H1 (cell line): ENCODE measurements around the gene FHL5. TPM values are rescaled to one million over a fixed set of nuclear protein-coding genes. Genes with fewer than 3 reads are reported as not detected.

Source experiments
- CTCF ChIA-PET: fragments of 300-600 bp; sonication (Branson Sonifier 250); formaldehyde crosslinking; loops from one replicate; lab custom pipeline; 2021; ENCODE audit not compliant: partially characterized antibody; lab: Charles Lee
- POLR2A ChIA-PET: fragments of 300-600 bp; sonication (Branson Sonifier 250); formaldehyde crosslinking; loops from one replicate; lab custom pipeline; 2021; ENCODE audit warnings: inconsistent platforms; ENCODE audit not compliant: partially characterized antibody; lab: Charles Lee
- DNase-seq, 2 experiments: peaks; one replicate each; pipeline versions ENCODE4 v3.0.0 to v3.0.0-alpha.2; 2010 to 2022; ENCODE audit warnings: low spot score in 2 of 2, low read depth in 1 of 2, mixed read lengths in 1 of 2
- FAIRE-seq: peaks from 2 replicates; lab custom pipeline; 2011; peaks lifted over from hg19 to GRCh38; lab: Jason Lieb, UNC
- H2AFZ ChIP-seq: 2 replicates; pipeline ENCODE4 v1.8.1; 2012; ENCODE audit warnings: low read length, inconsistent platforms
- H2AK5ac ChIP-seq: 2 replicates; pipeline ENCODE4 v1.6.1; 2013; ENCODE audit warnings: low read depth, low read length
- H2BK120ac ChIP-seq: replicated peaks from 2 replicates; pipeline ENCODE3; 2013; ENCODE audit warnings: low read depth, low read length, inconsistent platforms
- H2BK12ac ChIP-seq: 2 replicates; pipeline ENCODE4 v1.6.1; 2013; ENCODE audit warnings: low read depth, low read length
- H2BK15ac ChIP-seq: 2 replicates; pipeline ENCODE4 v1.6.1; 2013; ENCODE audit warnings: low read length
- H2BK20ac ChIP-seq: 2 replicates; pipeline ENCODE4 v1.6.1; 2013; ENCODE audit warnings: low read length
- H2BK5ac ChIP-seq: 2 replicates; pipeline ENCODE4 v1.6.1; 2013; ENCODE audit warnings: low read depth, low read length
- H3K14ac ChIP-seq: 2 replicates; pipeline ENCODE4 v1.6.1; 2013; ENCODE audit warnings: inconsistent platforms; ENCODE audit not compliant: insufficient read length
- H3K18ac ChIP-seq: 2 replicates; pipeline ENCODE4 v1.6.1; 2013; ENCODE audit warnings: low read length; ENCODE audit errors: extremely low read depth
- H3K23ac ChIP-seq: 2 replicates; pipeline ENCODE4 v1.6.1; 2013; ENCODE audit warnings: inconsistent platforms; ENCODE audit not compliant: insufficient read length
- H3K23me2 ChIP-seq: 2 replicates; pipeline ENCODE4 v1.6.1; 2013; ENCODE audit warnings: low read depth, low read length
- H3K27ac ChIP-seq: 2 replicates; pipeline ENCODE4 v1.6.1; 2011; ENCODE audit warnings: low read depth, low read length, inconsistent platforms
- H3K27me3 ChIP-seq, 4 experiments: replicated peaks in 1 of 4; 1 replicate in 1 of 4; 2 replicates in 3 of 4; pipeline versions ENCODE4 v1.6.1 to v1.8.1; 2011 to 2013; ENCODE audit warnings: low read length in 3 of 4, mild to moderate bottlenecking in 3 of 4, inconsistent platforms in 2 of 4, mixed read lengths in 2 of 4, moderate library complexity in 1 of 4; ENCODE audit not compliant: control insufficient read depth in 3 of 4, insufficient read depth in 3 of 4; ENCODE audit errors: extremely low read depth in 1 of 4
- H3K36me3 ChIP-seq, 4 experiments: 2 replicates each; pipeline versions ENCODE4 v1.6.1 to v1.8.1; 2011 to 2013; ENCODE audit warnings: mild to moderate bottlenecking in 4 of 4, low read length in 3 of 4, moderate library complexity in 2 of 4, control low read depth in 1 of 4, inconsistent platforms in 1 of 4; ENCODE audit not compliant: insufficient read depth in 4 of 4, control insufficient read depth in 2 of 4
- H3K4ac ChIP-seq: replicated peaks from 2 replicates; pipeline ENCODE3; 2013; ENCODE audit warnings: low read length, low read depth, mixed read lengths, inconsistent platforms; ENCODE audit not compliant: insufficient read length
- H3K4me1 ChIP-seq, 4 experiments: replicated peaks in 1 of 4; 1 replicate in 1 of 4; 2 replicates in 3 of 4; pipeline versions ENCODE4 v1.6.1 to v1.8.1; 2011 to 2013; ENCODE audit warnings: low read length in 3 of 4, inconsistent platforms in 2 of 4, mixed read lengths in 1 of 4; ENCODE audit not compliant: insufficient read depth in 4 of 4, control insufficient read depth in 3 of 4
- H3K4me2 ChIP-seq, 2 experiments: 2 replicates each; pipeline versions ENCODE4 v1.6.1 to v1.8.1; 2011 to 2013; ENCODE audit warnings: low read depth in 2 of 2, low read length in 2 of 2, control low read depth in 1 of 2, inconsistent platforms in 1 of 2, mild to moderate bottlenecking in 1 of 2; ENCODE audit not compliant: insufficient read depth in 1 of 2
- H3K4me3 ChIP-seq, 4 experiments: fragments of 200-600, 300-600 bp in 1 of 4; sonication (generic), shearing (Covaris generic), sonication (Bioruptor Twin) in 1 of 4; 2 replicates each; pipeline versions ENCODE4 v1.5.1 to v1.8.1; 2011 to 2016; ENCODE audit warnings: low read length in 4 of 4, low read depth in 3 of 4, control low read depth in 2 of 4, inconsistent platforms in 2 of 4, mild to moderate bottlenecking in 2 of 4, mixed read lengths in 1 of 4, moderate library complexity in 1 of 4; ENCODE audit not compliant: insufficient read depth in 2 of 4; ENCODE audit errors: extremely low read depth in 1 of 4
- H3K56ac ChIP-seq: replicated peaks from 2 replicates; pipeline ENCODE3; 2013; ENCODE audit warnings: low read depth, mild to moderate bottlenecking, mixed read lengths, low read length, inconsistent platforms; ENCODE audit not compliant: insufficient read length
- H3K79me1 ChIP-seq: 2 replicates; pipeline ENCODE4 v1.6.1; 2013; ENCODE audit warnings: low read depth, low read length, control low read depth
- H3K79me2 ChIP-seq, 2 experiments: 2 replicates each; pipeline versions ENCODE4 v1.6.1 to v1.8.1; 2012 to 2013; ENCODE audit warnings: low read length in 2 of 2, mild to moderate bottlenecking in 2 of 2, inconsistent platforms in 1 of 2; ENCODE audit not compliant: insufficient read depth in 2 of 2, control insufficient read depth in 1 of 2
- H3K9ac ChIP-seq, 4 experiments: replicated peaks in 1 of 4; 1 replicate in 1 of 4; 2 replicates in 3 of 4; pipeline versions ENCODE4 v1.6.1 to v1.8.1; 2011 to 2013; ENCODE audit warnings: low read depth in 3 of 4, low read length in 3 of 4, control low read depth in 2 of 4, mild to moderate bottlenecking in 2 of 4, moderate library complexity in 2 of 4, inconsistent platforms in 1 of 4; ENCODE audit errors: extremely low read depth in 1 of 4
- H3K9me3 ChIP-seq, 2 experiments: 2 replicates each; pipeline versions ENCODE4 v1.6.1 to v1.8.1; 2012 to 2013; ENCODE audit warnings: mild to moderate bottlenecking in 2 of 2, moderate library complexity in 2 of 2, control low read depth in 1 of 2, inconsistent platforms in 1 of 2, low read depth in 1 of 2, low read length in 1 of 2, mixed read lengths in 1 of 2; ENCODE audit not compliant: insufficient read depth in 2 of 2
- H4K20me1 ChIP-seq, 2 experiments: replicated peaks in 1 of 2; 2 replicates each; pipeline versions ENCODE3 to v1.8.1; 2011 to 2013; ENCODE audit warnings: inconsistent platforms in 2 of 2, low read length in 2 of 2, mild to moderate bottlenecking in 1 of 2; ENCODE audit not compliant: insufficient read depth in 2 of 2, control insufficient read depth in 1 of 2
- H4K5ac ChIP-seq: 2 replicates; pipeline ENCODE4 v1.6.1; 2013; ENCODE audit warnings: low read length, low read depth, mixed read lengths, inconsistent platforms; ENCODE audit not compliant: insufficient read length
- H4K8ac ChIP-seq: 2 replicates; pipeline ENCODE4 v1.8.0; 2013; ENCODE audit warnings: mild to moderate bottlenecking, moderate library complexity, low read length, inconsistent platforms; ENCODE audit not compliant: insufficient read depth; ENCODE audit errors: extremely low read depth
- H4K91ac ChIP-seq: replicated peaks from 2 replicates; pipeline ENCODE3; 2013; ENCODE audit warnings: low read length, mixed read lengths, inconsistent platforms; ENCODE audit not compliant: insufficient read length
- ASH2L ChIP-seq: fragments of 200-600, 300-600 bp; sonication (generic); IDR thresholded peaks from one replicate; pipeline ENCODE4 v1.7.1; 2017; ENCODE audit warnings: low read length
- CEBPB ChIP-seq: IDR thresholded peaks from 2 replicates; pipeline ENCODE4 v1.6.1; 2012; ENCODE audit warnings: low read depth, low read length
- CTBP2 ChIP-seq: IDR thresholded peaks from 2 replicates; pipeline ENCODE4 v1.7.0; 2011; ENCODE audit warnings: borderline replicate concordance, mild to moderate bottlenecking, moderate library complexity, mixed read lengths, low read length; ENCODE audit not compliant: insufficient read depth, insufficient read length
- EZH2 ChIP-seq: fragments of 200-600 bp; sonication (generic); IDR thresholded peaks from 2 replicates; pipeline ENCODE4 v1.7.1; 2012; ENCODE audit warnings: low read depth, mild to moderate bottlenecking, moderate library complexity, low read length, inconsistent platforms; ENCODE audit not compliant: severe bottlenecking
- JUN ChIP-seq: IDR thresholded peaks from 2 replicates; pipeline ENCODE4 v1.6.1; 2011; ENCODE audit warnings: low read depth, mild to moderate bottlenecking, improper control_type of control experiment, low read length
- JUND ChIP-seq: IDR thresholded peaks from 2 replicates; pipeline ENCODE4 v1.6.1; 2011; ENCODE audit warnings: mild to moderate bottlenecking, improper control_type of control experiment, low read length
- KDM5A ChIP-seq: fragments of 200-600 bp; IDR thresholded peaks from 2 replicates; pipeline ENCODE4 v1.7.1; 2012; ENCODE audit warnings: mild to moderate bottlenecking, low read length, inconsistent platforms, mixed read lengths
- POLR2A ChIP-seq, 2 experiments: IDR thresholded peaks; 1 replicate in 1 of 2; 2 replicates in 1 of 2; pipeline ENCODE4 v1.6.1; 2011; ENCODE audit warnings: low read depth in 2 of 2, low read length in 2 of 2, mild to moderate bottlenecking in 2 of 2; ENCODE audit errors: control extremely low read depth in 1 of 2
- RXRA ChIP-seq: IDR thresholded peaks from 2 replicates; pipeline ENCODE4 v1.6.1; 2011; ENCODE audit warnings: low read depth, mild to moderate bottlenecking, low read length, moderate library complexity; ENCODE audit not compliant: insufficient read depth
- SAP30 ChIP-seq: fragments of 300-600 bp; sonication (generic); IDR thresholded peaks from 2 replicates; pipeline ENCODE4 v1.7.1; 2012; ENCODE audit warnings: low read length, moderate library complexity, mild to moderate bottlenecking, inconsistent platforms; ENCODE audit not compliant: insufficient read depth, insufficient replicate concordance
- SIN3A ChIP-seq, 2 experiments: IDR thresholded peaks in 1 of 2; conservative IDR thresholded peaks in 1 of 2; 2 replicates each; pipeline ENCODE4 v1.6.1; 2011 to 2012; ENCODE audit warnings: low read length in 2 of 2, improper control_type of control experiment in 1 of 2, low read depth in 1 of 2, mild to moderate bottlenecking in 1 of 2
- SP4 ChIP-seq: IDR thresholded peaks from 2 replicates; pipeline ENCODE4 v1.6.1; 2012; ENCODE audit warnings: low read length, inconsistent platforms
- WGBS, 2 experiments: shearing (Covaris generic) in 1 of 2; methylation state at CpG; one replicate each; pipeline versions ENCODE4 v1.1.6 to v1.1.7; 2013 to 2015; ENCODE audit warnings: low lambda C conversion rate in 2 of 2, mixed read lengths in 2 of 2, inconsistent platforms in 1 of 2, low coverage in 1 of 2, missing lambda C conversion rate in 1 of 2; ENCODE audit not compliant: insufficient replicate concordance in 2 of 2, insufficient coverage in 1 of 2, insufficient read length in 1 of 2; ENCODE audit errors: extremely low coverage in 1 of 2, missing lambda C conversion rate in 1 of 2; 5-methylcytosine and 5-hydroxymethylcytosine counted together
- polyA plus RNA-seq, 7 experiments: library from polyadenylated mRNA; depleted of rRNA in 3 of 7; stranded (reverse) in 5 of 7; unstranded in 2 of 7; fragments of >200 nt in 5 of 7; fragments of 200-250 nt in 2 of 7; gene quantifications; 1 replicate in 5 of 7; 2 replicates in 1 of 7; 4 replicates in 1 of 7; pipeline versions ENCODE4 v1.2.1 to v1.2.3, GENCODE V29; 2011 to 2013; ENCODE audit warnings: missing spikeins in 2 of 7, mixed read lengths in 2 of 7
- total RNA-seq: library from RNA; stranded (reverse); fragmentation: NEBNext Ultra II Directional; extraction: Animal tissue kit (Norgen Biotek cat#: 25700); gene quantifications from 2 replicates; pipeline ENCODE4 v1.2.1, GENCODE V29; 2021

FHL5 gene
- total and polyA plus RNA-seq, 2 of the 8 experiments (the other 6 are each of a cell fraction or from before 2014, with no cell fraction given), result not detected

DNA sequence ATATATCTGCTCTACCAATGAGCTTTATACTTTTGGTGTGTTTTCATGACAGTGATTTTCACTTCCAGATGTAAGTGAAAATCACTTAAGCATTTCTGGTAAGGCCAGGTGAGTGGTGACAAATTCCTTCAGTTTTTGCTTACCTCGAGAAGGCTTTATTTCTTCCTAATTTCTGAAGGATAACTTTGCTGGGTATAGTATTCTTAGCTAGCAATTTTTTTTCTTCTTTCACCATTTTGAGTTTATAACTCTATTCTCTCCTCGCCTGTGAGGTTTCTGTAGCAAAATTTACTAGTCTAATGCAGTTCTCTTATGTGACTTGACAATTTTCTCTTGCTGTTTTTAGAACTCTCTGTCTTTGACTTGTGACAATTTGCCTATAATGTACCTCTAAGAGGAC is 7.1 kb downstream of the FHL5 start:
- Histone ChIP-seq H3K79me1 (no peaks in the 10 kb centered on the region), H3K4me2 (no peak overlapping the region), H3K23ac (no peak overlapping the region), H4K20me1 (no peaks in the 10 kb centered on the region), H2BK20ac (no peak overlapping the region), H3K4me1 (peaks cover 0 to 3% (median 0%) of the 10 kb centered on the region in 4 experiments; a peak in 3 of 7 replicates), H3K18ac (no peak overlapping the region), H3K9ac (no peak overlapping the region), H2AK5ac (no peak overlapping the region), H2BK15ac (no peak overlapping the region), H3K4ac (no peak overlapping the region), H2AFZ (no peak overlapping the region), H3K27me3 (no peaks in the 10 kb centered on the region), H2BK5ac (no peak overlapping the region), H3K9me3 (no peaks in the 10 kb centered on the region), H3K36me3 (no peaks in the 10 kb centered on the region; a peak in 1 of 8 replicates), H4K5ac (no peak overlapping the region), H4K91ac (no peak overlapping the region), H3K23me2 (no peaks in the 10 kb centered on the region), H3K4me3 (no peak overlapping the region), H3K56ac (no peak overlapping the region), H3K79me2 (no peaks in the 10 kb centered on the region), H3K27ac (no peak overlapping the region), H3K14ac (no peak overlapping the region), H4K8ac (no peak overlapping the region), H2BK12ac (no peak overlapping the region), H2BK120ac (no peak overlapping the region)
- 87% methylated on average over 2 of the region's 2 CpGs; no CpG with 5 or more reads in 1 of the 2 experiments for WGBS, 2 experiments
- FAIRE-seq (no peak), DNase-seq (no peak)
- POLR2A ChIA-PET, result no interaction called here
- CTCF ChIA-PET, result interaction anchor here (1.8 kb wide), 1 partner anchor 147 kb away, joined by 3 read pairs; no protein-coding TSS in a partner anchor
- no peak for TF ChIP-seq EZH2
- no peak for TF ChIP-seq KDM5A
- TF ChIP-seq CEBPB, result no peak
- no peak for TF ChIP-seq SIN3A (conservative IDR thresholded peaks at IDR 0.05 in 1 of 2, IDR thresholded peaks at IDR 0.05 in 1 of 2; ENCODE audit: low read depth in 1 of 2, low read length in 2 of 2)
- TF ChIP-seq RXRA, result no peak
- TF ChIP-seq POLR2A (IDR thresholded peaks at IDR 0.05; ENCODE audit: control extremely low read depth in 1 of 2, low read depth in 2 of 2, low read length in 2 of 2), result no peak
- no peak for TF ChIP-seq SP4
- no peak for TF ChIP-seq SAP30
- TF ChIP-seq ASH2L, result no peak
- TF ChIP-seq JUND, result no peak
- TF ChIP-seq JUN, result no peak
- TF ChIP-seq CTBP2, result no peak
